ENCODE data around the gene SLX9. TPM values are rescaled to one million over a fixed set of nuclear protein-coding genes. Genes with fewer than 3 reads are reported as not detected.

Gene SLX9
- polyA plus RNA-seq, 1 of the 3 experiments (the other 2 are of a cell fraction), result 42.9 TPM

GRCh38 chr21:44891631-44892031 is 48.2 kb upstream of the SLX9 start (continued):
- TF ChIP-seq MXI1 (IDR thresholded peaks at IDR 0.05; ENCODE audit: low read depth, low read length), result no peak
- TF ChIP-seq FOSL2 (IDR thresholded peaks at IDR 0.05; ENCODE audit: borderline replicate concordance, low read depth), result no peak
- no peak for TF ChIP-seq CHD2 (IDR thresholded peaks at IDR 0.05; ENCODE audit: low read length, partially characterized antibody)

- H3K4me3 ChIP-seq (ENCODE audit: low read depth in 2 of 2, low read length in 1 of 2), result no peak overlapping the region
- H3K27me3 ChIP-seq (ENCODE audit: insufficient read depth), result peaks cover 5% of the 10 kb centered on the region; the same call in 1 of the 2 replicates
- TF ChIP-seq PBX3 (IDR thresholded peaks at IDR 0.05), result no peak
- no peak for TF ChIP-seq FOXM1 (IDR thresholded peaks at IDR 0.05; ENCODE audit: low read depth)
- no peak for TF ChIP-seq EP300 (IDR thresholded peaks at IDR 0.05; ENCODE audit: borderline replicate concordance in 1 of 2, low read depth in 1 of 2, low read length in 1 of 2)
- no peak for TF ChIP-seq TCF12 (IDR thresholded peaks at IDR 0.05)
- TF ChIP-seq IRF3 (IDR thresholded peaks at IDR 0.05; ENCODE audit: low read depth, low read length), result no peak
- no peak for TF ChIP-seq TAF1 (IDR thresholded peaks at IDR 0.05; ENCODE audit: borderline replicate concordance, low read depth, low read length)
- no peak for TF ChIP-seq CHD2 (IDR thresholded peaks at IDR 0.05; ENCODE audit: low read length, partially characterized antibody)
- TF ChIP-seq RAD21 (IDR thresholded peaks at IDR 0.05; ENCODE audit: low read length), result no peak
- TF ChIP-seq FOXJ3 (CRISPR knock-in tag; IDR thresholded peaks at IDR 0.05), result no peak
- TF ChIP-seq SMC3 (IDR thresholded peaks at IDR 0.05; ENCODE audit: low read depth, low read length), result no peak
- no peak for TF ChIP-seq TEAD4 (IDR thresholded peaks at IDR 0.05; ENCODE audit: borderline replicate concordance, insufficient read depth)
- no peak for TF ChIP-seq CTCF (IDR thresholded peaks at IDR 0.05)
- no peak for TF ChIP-seq RFX5 (IDR thresholded peaks at IDR 0.05; ENCODE audit: low read length)
- no peak for TF ChIP-seq FOSL2 (IDR thresholded peaks at IDR 0.05; ENCODE audit: borderline replicate concordance, low read depth)
- TF ChIP-seq REST (IDR thresholded peaks at IDR 0.05; ENCODE audit: low read depth, low read length), result no peak
- H3F3A ChIP-seq (replicated peaks; ENCODE audit: insufficient read depth), result no peaks in the 10 kb centered on the region
- H3K9me2 ChIP-seq, result no peaks in the 10 kb centered on the region
- ChIA-PET CTCF (interaction anchor here (0.6 to 5.5 kb wide), 12 partner anchors 11 to 237 kb away, joined by 3 to 39 read pairs (median 4); partner anchors contain the start of gene PTTG1IP), POLR2A (interaction anchor here (0.6 kb wide), 1 partner anchor 8 kb away, joined by 7 read pairs; no protein-coding TSS in a partner anchor)
- H3K4me2 ChIP-seq, result no peak overlapping the region
- 64% methylated on average over 13 of the region's 19 CpGs for WGBS (ENCODE audit: low lambda C conversion rate)
- no peak overlapping the region for H3K27ac ChIP-seq (ENCODE audit: low read depth in 2 of 2, low read length in 1 of 2)
- DNase-seq, result no peak
- H3K79me2 ChIP-seq (ENCODE audit: insufficient read depth), result no peaks in the 10 kb centered on the region
- H3K36me3 ChIP-seq (replicated peaks in 1 of 2; ENCODE audit: control insufficient read depth in 1 of 2, insufficient read depth in 2 of 2, low read length in 1 of 2), result no peaks in the 10 kb centered on the region
- H3K9ac ChIP-seq, result no peak overlapping the region
- no peak overlapping the region for H2AFZ ChIP-seq (ENCODE audit: low read depth)
- peaks cover 0 to 5% of the 10 kb centered on the region in 2 experiments; a peak in 1 of 4 replicates for H3K4me1 ChIP-seq (ENCODE audit: control insufficient read depth in 1 of 2, insufficient read depth in 2 of 2, low read depth in 1 of 2, low read length in 1 of 2)
- H4K20me1 ChIP-seq (ENCODE audit: insufficient read depth), result no peaks in the 10 kb centered on the region
- H3K9me3 ChIP-seq, result no peaks in the 10 kb centered on the region
Observed at GRCh38 chr21:44892095-44892494, 47.7 kb upstream of the SLX9 start.

All from SK-N-SH (cell line).